HG02642 (cell line): ENCODE results near the gene SLC35E1.

Source experiments
- ATAC-seq: cut with Tn5 transposase; IDR thresholded peaks from one replicate; pipeline ENCODE4 v1.9.1; 2021; ENCODE audit warnings: mild to moderate bottlenecking; ENCODE audit not compliant: unreplicated experiment, poor library complexity

Gene SLC35E1

DNA sequence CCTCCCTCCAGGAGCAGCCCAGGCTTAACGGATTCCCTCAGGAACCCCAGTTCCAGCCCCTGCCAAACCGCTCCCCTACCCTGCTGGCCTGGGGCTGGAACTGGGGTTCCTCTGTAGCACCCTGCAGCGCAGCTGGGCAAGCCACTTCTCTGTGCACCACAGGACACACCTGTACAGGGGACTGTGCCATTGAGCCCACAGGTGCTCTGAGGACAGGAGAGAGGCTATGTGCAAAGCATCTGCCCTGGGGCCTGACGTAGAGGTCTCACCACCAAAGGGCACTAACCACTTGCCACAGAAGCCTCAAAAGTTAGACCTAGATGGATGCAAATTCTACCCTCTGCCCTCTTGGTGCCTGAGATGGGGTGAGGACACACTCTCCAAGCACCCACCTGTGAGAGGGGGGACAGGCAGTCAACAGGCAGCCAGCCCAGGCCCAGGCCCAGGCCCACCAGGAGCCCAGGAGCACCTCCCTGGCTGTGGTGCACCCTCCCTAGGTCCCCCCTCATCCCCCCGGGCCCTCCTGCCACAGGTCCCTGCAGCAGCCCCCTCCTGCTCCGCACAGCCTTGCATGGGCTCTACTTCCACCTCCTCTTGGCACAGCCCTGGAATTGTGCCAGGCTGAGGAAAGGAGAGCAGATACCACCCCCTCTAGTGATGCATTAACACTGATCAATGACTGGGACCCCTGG lies 27.6 kb upstream of the SLC35E1 start:
- no peak for ATAC-seq

DNA sequence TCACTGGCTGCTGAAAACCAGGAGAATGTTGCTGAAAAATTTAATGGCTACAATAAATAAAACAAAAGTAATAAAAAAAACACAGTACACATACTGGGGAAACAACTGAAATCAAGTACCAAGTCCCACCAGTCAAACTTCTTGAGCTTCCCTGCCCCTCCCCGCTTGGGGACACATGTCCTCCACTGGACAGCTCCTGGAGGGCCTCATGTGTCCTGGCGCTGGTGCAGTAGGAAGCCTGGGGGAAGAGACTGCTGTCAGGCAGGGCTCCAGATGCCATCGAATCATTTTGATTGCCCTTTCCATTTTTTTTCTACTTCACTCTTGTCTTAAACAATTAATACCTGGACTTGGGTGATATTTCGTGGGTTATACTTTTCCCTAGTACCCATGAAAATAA lies 26.6 kb upstream of the SLC35E1 start:
- ATAC-seq: no peak

GRCh38 chr19:16596399-16596798 lies 24.2 kb upstream of the SLC35E1 start:
- no peak for ATAC-seq

GRCh38 chr19:16595097-16595496 lies 22.9 kb upstream of the SLC35E1 start:
- no peak for ATAC-seq

DNA sequence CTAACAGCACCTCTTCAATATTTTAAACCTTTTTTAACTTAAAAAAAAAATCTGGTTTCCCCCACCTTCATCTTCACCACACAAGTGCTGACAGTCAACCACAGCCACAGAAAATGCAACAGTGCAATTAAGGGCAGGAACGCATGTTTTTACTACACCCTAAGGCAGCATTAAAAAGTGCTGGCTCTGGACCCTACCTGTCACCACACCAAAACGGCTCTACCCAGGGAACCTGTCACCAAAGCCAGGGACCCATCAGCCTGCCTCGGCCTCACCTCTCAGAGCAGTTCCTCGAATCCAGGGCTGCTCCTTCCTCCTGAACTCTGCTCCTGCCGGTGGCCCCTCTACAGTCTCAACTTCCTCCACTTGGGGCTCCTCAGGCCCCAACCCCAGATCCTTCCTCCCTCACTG lies 22.5 kb upstream of the SLC35E1 start:
- no peak for ATAC-seq

DNA sequence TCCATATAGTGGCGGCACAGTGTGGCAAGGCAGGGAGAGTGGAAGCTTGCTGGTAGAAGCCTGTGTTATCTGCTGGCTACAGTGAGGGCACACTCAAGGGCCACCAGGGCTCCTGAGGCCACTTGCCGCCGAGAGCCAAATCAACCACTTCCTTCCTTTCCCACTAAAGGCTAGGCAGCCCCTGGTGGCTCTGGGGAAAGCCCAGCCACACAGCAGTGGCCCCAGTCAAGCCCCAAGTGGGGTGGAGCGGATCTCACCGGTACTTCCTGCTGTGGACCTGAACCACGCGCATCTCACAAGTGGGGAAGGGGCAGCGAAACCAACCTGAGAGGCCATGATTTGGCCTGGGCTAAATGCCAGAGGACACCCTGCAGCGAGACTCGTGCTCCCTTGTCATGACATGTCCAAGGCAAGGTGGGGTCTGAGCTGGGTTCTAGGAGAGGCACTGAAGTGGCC lies 21.9 kb upstream of the SLC35E1 start:
- no peak for ATAC-seq

- ATAC-seq: no peak
Observed at GRCh38 chr19:16593181-16593580, 21.0 kb upstream of the SLC35E1 start.

DNA sequence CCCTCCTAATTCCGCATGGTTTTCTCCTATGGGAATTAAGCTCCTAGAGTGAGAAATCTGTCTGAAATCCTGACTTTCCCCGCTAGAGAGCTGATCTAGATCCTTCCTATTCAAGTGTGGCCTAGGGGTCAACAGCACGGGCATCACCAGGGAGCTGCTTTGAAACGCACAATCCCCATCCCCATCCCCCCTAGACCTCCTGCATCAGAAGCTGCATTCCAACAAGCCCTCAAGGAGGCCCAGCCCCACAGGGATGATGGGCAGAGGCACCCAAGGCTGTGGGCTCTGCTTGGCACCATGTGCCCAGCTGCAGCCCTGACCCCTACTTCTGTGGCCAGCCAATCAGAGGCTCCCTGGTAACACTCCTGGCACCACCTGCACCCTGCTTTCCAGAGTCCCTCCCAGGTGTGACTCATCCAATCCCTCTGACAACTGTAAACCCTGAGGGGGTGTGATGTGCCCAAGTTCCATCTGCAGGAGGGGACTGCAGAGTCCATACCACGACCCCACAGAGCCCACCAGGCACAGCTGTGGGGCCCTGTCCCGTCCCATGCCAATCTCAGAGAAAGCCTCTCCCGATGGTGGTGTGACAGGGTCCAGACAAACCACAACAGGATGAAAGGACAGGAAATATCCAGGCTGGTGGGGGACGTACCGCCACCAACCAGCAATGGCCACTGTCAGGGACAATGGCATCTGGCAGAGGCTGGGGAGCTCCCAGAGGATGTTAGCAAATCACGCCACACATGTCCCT lies 19.8 kb upstream of the SLC35E1 start:
- ATAC-seq: no peak

GRCh38 chr19:16590876-16591802 lies 18.9 kb upstream of the SLC35E1 start:
- no peak for ATAC-seq

DNA sequence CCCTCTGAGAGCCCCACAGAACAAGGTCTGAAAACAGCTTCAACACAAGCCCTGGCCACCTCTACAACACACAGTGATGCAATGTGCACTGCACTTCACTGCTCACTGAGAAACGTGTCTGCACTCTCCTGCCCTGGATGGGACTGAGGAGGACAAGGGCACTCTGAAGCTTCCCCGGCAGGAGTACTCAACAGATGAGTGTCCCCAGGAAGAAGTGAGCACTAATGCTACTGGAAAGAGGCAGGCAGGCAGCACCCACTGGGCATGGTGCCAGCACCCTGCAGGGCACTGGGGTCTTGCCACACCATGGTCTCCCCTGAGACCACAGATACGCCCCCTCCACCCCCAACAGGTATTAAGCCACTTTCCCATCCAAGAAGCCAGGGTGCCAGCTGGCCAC lies 17.7 kb upstream of the SLC35E1 start:
- ATAC-seq: no peak

GRCh38 chr19:16588824-16589577 lies 16.8 kb upstream of the SLC35E1 start:
- peak; percentile 7 for ATAC-seq

DNA sequence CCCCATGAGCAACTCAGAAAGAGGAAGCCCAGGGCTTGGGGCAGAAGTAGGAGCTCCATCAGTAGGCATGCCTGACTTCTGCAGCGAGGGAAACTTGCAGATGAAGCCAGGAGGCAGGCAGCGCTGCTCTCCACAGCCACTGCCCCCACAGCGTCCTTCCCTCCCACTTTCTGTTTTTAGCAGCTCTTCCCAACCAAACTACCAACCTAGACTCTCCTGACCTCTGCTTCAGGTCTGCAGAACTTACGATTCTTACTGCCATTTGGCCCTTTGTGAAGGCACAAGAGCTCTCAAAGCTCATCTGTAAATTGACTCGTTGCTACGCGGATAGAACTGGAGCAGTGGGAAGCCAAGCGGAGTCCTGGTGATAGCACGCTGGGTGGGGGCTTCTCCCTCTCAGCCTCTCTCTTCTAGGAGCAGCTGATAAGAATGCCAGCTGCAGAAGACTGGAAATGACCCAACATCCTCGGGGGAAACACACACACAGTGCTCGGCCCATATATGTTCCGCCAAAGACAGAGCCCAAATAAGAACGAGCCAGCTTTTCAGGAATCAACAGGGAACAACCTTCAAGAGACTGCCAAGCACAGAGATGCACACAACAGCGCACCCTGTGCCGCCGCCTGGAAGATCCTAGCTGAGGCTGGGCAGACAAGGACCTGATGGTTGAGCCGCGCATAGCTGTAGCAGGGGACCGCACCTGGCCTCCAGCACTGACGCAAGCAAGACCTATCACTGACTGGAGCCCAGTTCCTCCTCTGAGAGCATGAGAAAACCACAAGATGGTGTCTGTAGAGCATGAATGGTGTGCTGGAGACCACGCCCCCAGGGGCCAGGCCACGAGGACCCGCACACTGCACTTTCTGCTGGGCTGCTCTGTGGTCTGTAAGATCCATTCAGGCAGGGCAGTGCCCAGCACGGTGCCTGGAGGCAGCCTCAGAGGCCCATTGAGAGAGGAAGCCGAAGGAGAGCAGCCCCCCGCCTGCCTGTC lies 15.9 kb upstream of the SLC35E1 start:
- peak; percentile 39 for ATAC-seq

- ATAC-seq: no peak
Observed at GRCh38 chr19:16586991-16587832, 15.0 kb upstream of the SLC35E1 start.

DNA sequence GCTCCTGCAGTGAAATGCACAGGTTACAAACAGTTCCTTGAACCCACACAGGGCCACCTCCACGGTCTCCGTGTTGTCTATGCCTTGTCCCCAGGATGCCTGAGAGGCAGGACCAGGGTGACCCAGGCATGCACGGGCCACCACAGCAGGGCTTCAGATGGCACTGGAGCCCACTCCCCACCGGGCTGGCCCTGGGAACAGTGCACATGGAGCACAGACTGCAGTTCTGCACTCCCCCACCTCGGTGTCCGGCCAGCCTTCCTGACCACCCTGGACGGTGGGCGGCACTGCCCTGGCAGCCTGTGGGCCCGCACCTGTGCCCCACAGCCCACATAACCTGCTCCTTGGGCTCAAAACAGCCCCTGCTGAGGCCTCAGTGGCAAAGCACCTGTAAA lies 14.3 kb upstream of the SLC35E1 start:
- no peak for ATAC-seq

DNA sequence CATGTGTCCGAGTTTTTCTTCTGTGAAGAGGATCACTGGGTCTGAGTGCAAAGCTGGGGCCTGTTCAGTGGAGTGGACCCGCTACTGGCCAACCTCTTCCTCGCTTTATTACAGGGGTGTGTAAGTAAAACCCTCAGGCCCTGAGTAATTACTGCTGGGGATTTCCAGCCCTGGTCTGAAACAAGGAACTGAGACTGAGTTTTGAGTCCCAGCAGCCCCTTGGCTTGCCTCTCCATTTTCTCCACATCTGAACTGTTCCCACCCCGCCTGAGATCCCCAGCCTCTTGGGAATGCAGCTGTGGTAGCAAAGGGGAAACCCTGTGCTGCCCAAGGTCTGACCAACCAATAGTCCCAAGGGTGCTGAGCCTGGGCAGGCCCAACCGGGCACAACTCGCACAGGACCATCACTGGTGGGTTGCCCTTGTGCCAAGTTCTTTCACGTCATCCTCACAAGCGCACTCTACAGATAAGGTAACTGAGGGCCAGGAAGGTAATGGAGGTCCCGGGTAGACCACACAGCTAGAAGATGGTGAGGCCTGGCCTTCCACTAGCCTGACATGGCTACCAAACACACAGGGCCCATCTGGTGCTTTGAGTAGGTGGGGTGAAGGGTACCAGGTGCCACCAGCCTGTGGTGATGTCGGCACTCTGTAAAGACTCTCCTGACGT lies 13.7 kb upstream of the SLC35E1 start:
- peak; percentile 27 for ATAC-seq

DNA sequence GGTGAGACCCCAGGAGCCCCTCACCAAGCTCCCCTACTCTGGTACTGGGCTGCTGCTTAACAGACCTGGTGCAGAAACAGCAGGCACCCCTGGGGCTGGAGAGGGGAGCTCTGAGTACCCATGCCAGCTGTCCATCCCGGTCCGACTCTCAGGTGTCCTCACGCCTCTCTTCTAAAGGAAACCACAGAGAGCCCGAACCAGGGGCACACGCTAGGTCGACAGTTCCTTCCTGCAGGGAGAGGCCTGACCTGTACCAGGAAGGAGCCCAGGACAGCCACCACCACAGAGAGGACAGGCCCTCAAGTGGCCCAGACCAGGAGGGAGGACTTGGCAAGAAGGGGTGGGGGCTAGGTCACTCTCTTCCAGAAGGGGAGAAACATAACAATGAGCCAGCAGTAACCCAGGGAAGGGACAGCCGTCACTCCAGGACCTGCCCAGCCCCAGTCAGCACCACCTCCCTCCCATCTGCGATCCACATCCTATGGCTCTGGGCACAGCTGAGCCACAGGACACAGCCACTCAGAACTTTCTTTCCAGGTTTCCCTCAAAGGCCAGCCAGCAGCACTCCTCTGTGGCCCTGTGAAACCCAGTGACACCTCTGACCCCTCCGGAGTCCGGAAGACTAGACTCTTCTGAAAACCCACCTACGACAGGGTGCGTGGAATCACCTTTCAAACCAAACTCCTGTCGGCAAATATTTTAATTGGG lies 13.0 kb upstream of the SLC35E1 start:
- peak; percentile 0 for ATAC-seq
